Thyroid gland (tissue), 4 donors: ENCODE measurements around the gene EXOC4. TPM values are rescaled to one million over a fixed set of nuclear protein-coding genes. Genes with fewer than 3 reads are reported as not detected.

Experiments used
- DNase-seq, 2 donors: peaks; one replicate each; pipeline ENCODE4 v3.0.0-alpha.2; 2019
- H3K27ac ChIP-seq, 3 donors: fragments of 200-600 bp; sonication (generic); 1 replicate in 2 of 3; 2 replicates in 1 of 3; pipeline ENCODE4 v1.5.1; 2016 to 2019; ENCODE audit warnings: mild to moderate bottlenecking in 1 of 3, moderate library complexity in 1 of 3
- H3K27me3 ChIP-seq: fragments of 200-600 bp; sonication (generic); one replicate; pipeline ENCODE4 v1.5.1; 2019
- H3K36me3 ChIP-seq, 2 donors: fragments of 200-600 bp; sonication (generic); one replicate each; pipeline ENCODE4 v1.5.1; 2016 to 2019
- H3K4me1 ChIP-seq, 2 donors: fragments of 200-600 bp; sonication (generic); one replicate each; pipeline ENCODE4 v1.5.1; 2017 to 2019
- H3K4me3 ChIP-seq, 3 donors: fragments of 200-600 bp; sonication (generic); replicated peaks in 1 of 3; 1 replicate in 2 of 3; 2 replicates in 1 of 3; pipeline ENCODE4 v1.5.1; 2016; ENCODE audit warnings: mild to moderate bottlenecking in 1 of 3
- H3K9me3 ChIP-seq: fragments of 200-600 bp; sonication (generic); one replicate; pipeline ENCODE4 v1.5.1; 2017
- CTCF ChIP-seq, 6 experiments: fragments of 200-600 bp in 3 of 6; fragments of 450-650 bp in 3 of 6; sonication (generic) in 3 of 6; IDR thresholded peaks; one replicate each; pipeline ENCODE4 v1.5.1; 2016 to 2019; ENCODE audit warnings: antibody characterized with exemption in 6 of 6, mild to moderate bottlenecking in 2 of 6, inconsistent platforms in 1 of 6, moderate library complexity in 1 of 6
- POLR2A ChIP-seq, 2 donors: fragments of 450-650 bp; IDR thresholded peaks; one replicate each; pipeline ENCODE4 v1.6.1; 2017; ENCODE audit warnings: antibody characterized with exemption in 2 of 2, mild to moderate bottlenecking in 2 of 2, moderate library complexity in 1 of 2
- WGBS, 2 donors: methylation state at CpG; one replicate each; pipeline ENCODE4 v1.1.5; 2017; 5-methylcytosine and 5-hydroxymethylcytosine counted together
- intact Hi-C: fragments of 100-400 bp; cut with DNase I; formaldehyde crosslinking; loops from one replicate; pipeline ENCODE4 v1.15.1; 2023
- total RNA-seq, 4 donors: library from RNA; depleted of rRNA; stranded (reverse); fragments of >200 nt; gene quantifications; one replicate each; pipeline ENCODE4 v1.2.3, GENCODE V29; 2016

EXOC4 gene
- total RNA-seq, 4 donors from 2014 or later = 74.0 to 116 (median 107) TPM

- WGBS, 2 donors = 96 to 97% methylated on average over 4 of the region's 4 CpGs
- intact Hi-C loops = no loop called here
- no peak for TF ChIP-seq CTCF (IDR thresholded peaks at IDR 0.05)
- TF ChIP-seq POLR2A (IDR thresholded peaks at IDR 0.05) = no peak
Measured at GRCh38 chr7:133699386-133699785, 446.5 kb downstream of the EXOC4 start.

DNA sequence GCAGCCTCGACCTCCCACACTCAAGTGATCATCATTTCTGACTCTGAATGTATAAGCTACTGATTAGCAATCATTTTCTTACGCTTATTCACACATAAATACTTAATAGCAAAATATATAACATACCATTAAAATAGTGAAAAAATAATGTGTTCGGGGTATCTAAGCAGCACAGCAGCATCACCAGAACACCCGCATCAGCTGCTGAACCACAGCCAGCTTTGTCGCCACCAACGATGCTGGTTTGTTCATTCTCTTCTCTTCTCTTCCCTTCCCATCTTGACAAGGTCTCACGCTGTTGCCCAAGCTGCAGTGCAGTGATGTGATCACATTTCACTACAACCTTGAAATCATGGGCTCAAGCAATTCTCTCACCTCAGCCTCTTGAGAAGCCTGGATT is 449.2 kb downstream of the EXOC4 start:
- intact Hi-C loops = no loop called here
- Histone ChIP-seq H3K27ac (no peak overlapping the region), H3K27me3 (no peaks in the 10 kb centered on the region), H3K36me3 (no peaks in the 10 kb centered on the region), H3K4me3 (no peak overlapping the region), H3K4me1 (no peaks in the 10 kb centered on the region), H3K9me3 (no peaks in the 10 kb centered on the region)
- TF ChIP-seq POLR2A (IDR thresholded peaks at IDR 0.05) = no peak
- TF ChIP-seq CTCF (IDR thresholded peaks at IDR 0.05) = no peak
- 77 to 80% methylated on average over 7 of the region's 7 CpGs for WGBS, 2 donors
- no peak for DNase-seq

More at GRCh38 chr7:133699386-133699785, 446.5 kb downstream of the EXOC4 start:
- Histone ChIP-seq H3K9me3 (no peaks in the 10 kb centered on the region), H3K36me3 (no peaks in the 10 kb centered on the region), H3K27me3 (no peaks in the 10 kb centered on the region), H3K4me3 (no peak overlapping the region), H3K4me1 (no peaks in the 10 kb centered on the region), H3K27ac (no peak overlapping the region)
- no peak for DNase-seq

DNA sequence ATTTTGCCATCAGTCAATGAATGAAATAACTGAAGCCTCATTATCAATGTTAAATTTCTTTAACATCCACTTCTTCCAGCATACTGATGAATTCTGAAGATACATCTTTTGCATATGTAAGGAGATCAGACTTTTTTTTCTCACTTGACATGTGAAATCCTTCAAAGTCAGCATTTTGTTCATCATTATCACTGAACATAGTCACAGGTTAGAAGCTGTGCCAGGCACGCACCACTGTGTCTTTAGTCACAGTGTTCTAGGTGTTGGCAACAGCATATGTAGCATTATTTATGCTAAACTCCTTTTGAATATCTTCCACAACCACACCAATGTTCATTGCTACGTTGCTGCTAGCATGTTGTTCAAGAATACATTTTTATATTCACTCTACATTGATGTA is 450.1 kb downstream of the EXOC4 start:
- no peak for DNase-seq
- intact Hi-C loops = no loop called here
- Histone ChIP-seq H3K27ac (no peak overlapping the region), H3K36me3 (no peaks in the 10 kb centered on the region), H3K4me1 (no peaks in the 10 kb centered on the region), H3K27me3 (no peaks in the 10 kb centered on the region), H3K4me3 (no peak overlapping the region), H3K9me3 (no peaks in the 10 kb centered on the region)
- WGBS, 2 donors = 69 to 99% methylated on average over 2 of the region's 2 CpGs
- TF ChIP-seq CTCF (IDR thresholded peaks at IDR 0.05) = no peak
- TF ChIP-seq POLR2A (IDR thresholded peaks at IDR 0.05) = no peak

DNA sequence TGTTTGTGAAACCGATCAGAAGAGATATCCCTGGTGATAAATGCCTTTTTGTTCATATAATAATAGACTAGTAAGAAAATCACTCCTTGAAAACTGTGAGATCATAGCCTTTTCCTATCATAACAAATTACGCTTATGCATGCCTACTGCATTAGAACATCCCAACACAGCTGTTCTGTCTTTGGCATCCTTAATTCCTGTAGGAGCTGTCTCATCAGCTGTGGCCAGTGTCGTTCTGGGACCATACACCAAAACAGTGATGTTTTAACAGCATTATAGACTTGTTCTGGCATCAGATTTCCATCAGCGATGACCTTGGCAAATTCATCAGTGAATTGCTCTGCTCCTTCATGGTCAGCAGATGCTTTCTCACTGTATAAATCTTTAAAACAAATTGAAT is 450.7 kb downstream of the EXOC4 start:
- Histone ChIP-seq H3K4me3 (no peak overlapping the region), H3K27ac (no peak overlapping the region), H3K27me3 (no peaks in the 10 kb centered on the region), H3K36me3 (no peaks in the 10 kb centered on the region), H3K4me1 (no peaks in the 10 kb centered on the region), H3K9me3 (no peaks in the 10 kb centered on the region)
- WGBS, 2 donors = 82 to 85% methylated on average over 4 of the region's 4 CpGs
- intact Hi-C loops = no loop called here
- DNase-seq = no peak
- no peak for TF ChIP-seq CTCF (IDR thresholded peaks at IDR 0.05)
- TF ChIP-seq POLR2A (IDR thresholded peaks at IDR 0.05) = no peak

GRCh38 chr7:133704453-133704852 is 451.6 kb downstream of the EXOC4 start:
- no peak overlapping the region for H3K4me3 ChIP-seq
- 86 to 89% methylated on average over 2 of the region's 2 CpGs for WGBS, 2 donors
- no peaks in the 10 kb centered on the region for H3K4me1 ChIP-seq
- no peaks in the 10 kb centered on the region for H3K9me3 ChIP-seq
- no peak for DNase-seq
- no peaks in the 10 kb centered on the region for H3K27me3 ChIP-seq
- TF ChIP-seq CTCF (IDR thresholded peaks at IDR 0.05) = no peak
- no peak for TF ChIP-seq POLR2A (IDR thresholded peaks at IDR 0.05)
- intact Hi-C loops = no loop called here
- H3K27ac ChIP-seq = no peak overlapping the region
- no peaks in the 10 kb centered on the region for H3K36me3 ChIP-seq
